Osteoblast (primary cell): ENCODE results near the gene ARHGEF11. TPM values are rescaled to one million over a fixed set of nuclear protein-coding genes. Genes with fewer than 3 reads are reported as not detected.

Source experiments
- DNase-seq: peaks from one replicate; pipeline ENCODE4 v3.0.0; 2011; ENCODE audit warnings: low spot score, mixed read lengths; ENCODE audit not compliant: insufficient read length; ENCODE audit errors: missing footprints
- H2AFZ ChIP-seq: 2 replicates; pipeline ENCODE4 v1.6.0; 2011; ENCODE audit warnings: mild to moderate bottlenecking, low read length
- H3K27ac ChIP-seq: 2 replicates; pipeline ENCODE4 v1.5.1; 2011; ENCODE audit warnings: mild to moderate bottlenecking, low read depth, low read length, moderate library complexity
- H3K27me3 ChIP-seq: 2 replicates; pipeline ENCODE4 v1.6.0; 2012; ENCODE audit warnings: mild to moderate bottlenecking, control low read depth, inconsistent platforms, low read length, moderate library complexity; ENCODE audit not compliant: insufficient read depth
- H3K36me3 ChIP-seq: 2 replicates; pipeline ENCODE4 v1.5.1; 2011; ENCODE audit warnings: mild to moderate bottlenecking, low read length, control low read depth, moderate library complexity; ENCODE audit not compliant: insufficient read depth
- H3K4me1 ChIP-seq: 2 replicates; pipeline ENCODE4 v1.5.1; 2011; ENCODE audit warnings: mild to moderate bottlenecking, low read length, control low read depth, moderate library complexity; ENCODE audit not compliant: insufficient read depth
- H3K4me2 ChIP-seq: 2 replicates; pipeline ENCODE4 v1.6.0; 2011; ENCODE audit warnings: mild to moderate bottlenecking, low read length; ENCODE audit not compliant: insufficient read depth
- H3K4me3 ChIP-seq: fragments of 200-600 bp; sonication (generic); 3 replicates; pipeline ENCODE4 v1.5.1; 2012; ENCODE audit warnings: mild to moderate bottlenecking, low read length, inconsistent platforms; ENCODE audit not compliant: insufficient read depth
- H3K79me2 ChIP-seq: 2 replicates; pipeline ENCODE4 v1.6.0; 2012; ENCODE audit warnings: mild to moderate bottlenecking, low read length, control low read depth, inconsistent platforms; ENCODE audit not compliant: insufficient read depth
- H3K9me3 ChIP-seq: 2 replicates; pipeline ENCODE4 v1.5.1; 2011; ENCODE audit warnings: low read depth, low read length, control low read depth
- H4K20me1 ChIP-seq: 2 replicates; pipeline ENCODE4 v1.6.0; 2012; ENCODE audit warnings: mild to moderate bottlenecking, low read length, control low read depth; ENCODE audit not compliant: insufficient read depth
- total RNA-seq: library from RNA; depleted of rRNA; stranded (reverse); fragments of >200 nt; gene quantifications from 2 replicates; pipeline ENCODE4 v1.2.3, GENCODE V29; 2012
- TF ChIP-seq, protein P1 (sequence below): IDR thresholded peaks from 2 replicates; pipeline ENCODE4 v1.5.1; 2011; ENCODE audit warnings: mild to moderate bottlenecking, low read depth, low read length, moderate library complexity; ENCODE audit errors: extremely low read depth

ARHGEF11 gene
- total RNA-seq, 1 donor = 50.3 TPM

DNA sequence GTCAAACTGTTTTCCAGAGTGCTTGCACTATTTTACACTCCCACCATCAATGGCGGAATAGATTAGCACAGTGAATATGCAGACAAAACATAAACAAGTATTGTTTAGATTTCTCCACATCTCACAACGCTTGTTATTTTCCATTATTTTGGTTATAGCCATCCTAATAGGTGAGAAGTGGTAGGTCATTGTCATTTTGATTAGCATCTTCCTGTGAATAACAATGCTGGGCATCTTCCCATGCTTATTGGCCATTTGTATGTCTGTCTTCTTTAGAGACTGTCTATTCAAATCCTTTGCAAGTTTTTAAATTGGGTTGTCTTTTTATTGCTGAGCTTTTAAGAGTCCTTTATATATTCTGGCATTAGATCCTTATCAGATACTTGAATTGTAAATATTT, 70.5 kb downstream of the ARHGEF11 start:
- Histone ChIP-seq H3K27ac (no peak overlapping the region), H3K4me3 (no peak overlapping the region), H3K36me3 (peaks cover 48% of the 10 kb centered on the region), H3K9me3 (no peaks in the 10 kb centered on the region), H4K20me1 (no peaks in the 10 kb centered on the region), H3K4me2 (no peak overlapping the region), H3K27me3 (no peaks in the 10 kb centered on the region), H3K4me1 (no peaks in the 10 kb centered on the region), H2AFZ (no peak overlapping the region), H3K79me2 (no peaks in the 10 kb centered on the region)
- no peak for DNase-seq
- TF ChIP-seq, protein P1, sequence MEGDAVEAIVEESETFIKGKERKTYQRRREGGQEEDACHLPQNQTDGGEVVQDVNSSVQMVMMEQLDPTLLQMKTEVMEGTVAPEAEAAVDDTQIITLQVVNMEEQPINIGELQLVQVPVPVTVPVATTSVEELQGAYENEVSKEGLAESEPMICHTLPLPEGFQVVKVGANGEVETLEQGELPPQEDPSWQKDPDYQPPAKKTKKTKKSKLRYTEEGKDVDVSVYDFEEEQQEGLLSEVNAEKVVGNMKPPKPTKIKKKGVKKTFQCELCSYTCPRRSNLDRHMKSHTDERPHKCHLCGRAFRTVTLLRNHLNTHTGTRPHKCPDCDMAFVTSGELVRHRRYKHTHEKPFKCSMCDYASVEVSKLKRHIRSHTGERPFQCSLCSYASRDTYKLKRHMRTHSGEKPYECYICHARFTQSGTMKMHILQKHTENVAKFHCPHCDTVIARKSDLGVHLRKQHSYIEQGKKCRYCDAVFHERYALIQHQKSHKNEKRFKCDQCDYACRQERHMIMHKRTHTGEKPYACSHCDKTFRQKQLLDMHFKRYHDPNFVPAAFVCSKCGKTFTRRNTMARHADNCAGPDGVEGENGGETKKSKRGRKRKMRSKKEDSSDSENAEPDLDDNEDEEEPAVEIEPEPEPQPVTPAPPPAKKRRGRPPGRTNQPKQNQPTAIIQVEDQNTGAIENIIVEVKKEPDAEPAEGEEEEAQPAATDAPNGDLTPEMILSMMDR = no peak

DNA sequence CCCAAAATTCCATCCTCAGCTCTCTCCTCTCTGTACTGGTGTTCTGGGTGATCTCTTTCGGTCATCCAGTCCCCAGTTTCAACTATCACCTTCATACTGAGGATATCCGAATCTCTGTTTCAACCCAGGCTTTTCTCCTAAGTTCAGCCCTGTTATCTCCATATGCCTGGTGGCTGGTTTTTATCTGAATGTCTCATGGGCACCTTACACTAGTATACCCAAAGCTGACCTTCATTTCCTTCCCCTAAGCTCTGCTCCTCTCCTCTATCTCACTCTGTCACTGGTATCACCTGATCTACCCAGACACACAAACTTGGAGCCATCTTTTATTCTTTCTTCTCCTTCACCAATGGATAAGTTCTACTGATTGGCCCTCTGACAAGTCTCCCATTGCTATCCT, 72.1 kb downstream of the ARHGEF11 start:
- Histone ChIP-seq H3K9me3 (no peaks in the 10 kb centered on the region), H3K4me1 (no peaks in the 10 kb centered on the region)

DNA sequence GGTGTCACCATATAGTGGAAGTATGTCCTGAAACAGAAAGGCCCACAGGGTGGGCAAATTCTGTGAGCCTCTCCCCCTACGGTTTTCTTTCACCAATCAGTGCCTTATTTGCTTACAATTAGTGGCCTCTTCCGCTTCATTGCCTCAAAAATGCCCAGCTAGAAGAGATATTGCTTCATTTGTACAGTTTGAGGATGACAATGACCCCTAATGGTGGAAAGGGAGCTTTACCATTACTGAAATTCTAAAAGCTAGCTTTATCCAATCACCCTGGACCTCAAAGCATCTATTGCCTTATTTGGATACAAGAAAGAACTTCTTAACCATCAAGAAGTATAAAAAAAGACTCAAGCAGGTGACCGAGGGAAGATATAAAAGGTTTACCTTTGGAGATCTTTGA, 75.5 kb downstream of the ARHGEF11 start:
- no peak overlapping the region for H2AFZ ChIP-seq
- H3K4me3 ChIP-seq = no peak overlapping the region
- no peak overlapping the region for H3K4me2 ChIP-seq
- peaks cover 42% of the 10 kb centered on the region for H3K36me3 ChIP-seq
- no peak for DNase-seq
- H3K27me3 ChIP-seq = no peaks in the 10 kb centered on the region
- H4K20me1 ChIP-seq = no peaks in the 10 kb centered on the region
- TF ChIP-seq, protein P1 = peak; percentile 22
- H3K9me3 ChIP-seq = no peaks in the 10 kb centered on the region
- H3K27ac ChIP-seq = no peak overlapping the region
- no peaks in the 10 kb centered on the region for H3K4me1 ChIP-seq
- H3K79me2 ChIP-seq = no peaks in the 10 kb centered on the region

More for the DNA sequence above, 72.1 kb downstream of the ARHGEF11 start:
- DNase-seq = no peak
- Histone ChIP-seq H3K4me3 (no peak overlapping the region), H2AFZ (no peak overlapping the region), H4K20me1 (no peaks in the 10 kb centered on the region), H3K27me3 (no peaks in the 10 kb centered on the region), H3K79me2 (no peaks in the 10 kb centered on the region), H3K36me3 (peaks cover 55% of the 10 kb centered on the region), H3K27ac (no peak overlapping the region), H3K4me2 (no peak overlapping the region)
- TF ChIP-seq, protein P1 = no peak

GRCh38 chr1:156969496-156969895, 76.0 kb downstream of the ARHGEF11 start:
- Histone ChIP-seq H3K79me2 (no peaks in the 10 kb centered on the region), H3K9me3 (no peaks in the 10 kb centered on the region), H4K20me1 (no peaks in the 10 kb centered on the region), H3K27ac (no peak overlapping the region), H3K4me1 (no peaks in the 10 kb centered on the region), H3K36me3 (peaks cover 37% of the 10 kb centered on the region), H3K4me2 (no peak overlapping the region), H3K4me3 (no peak overlapping the region), H3K27me3 (no peaks in the 10 kb centered on the region), H2AFZ (no peak overlapping the region)
- TF ChIP-seq, protein P1 = no peak
- no peak for DNase-seq
